ENCODE measurements around the gene SMIM34.
"Not testable (repeated sequence)": the region's sequence is repeated elsewhere in the genome, so short reads cannot be mapped to it uniquely, and the experiment has no call there.

SMIM34 gene

DNA sequence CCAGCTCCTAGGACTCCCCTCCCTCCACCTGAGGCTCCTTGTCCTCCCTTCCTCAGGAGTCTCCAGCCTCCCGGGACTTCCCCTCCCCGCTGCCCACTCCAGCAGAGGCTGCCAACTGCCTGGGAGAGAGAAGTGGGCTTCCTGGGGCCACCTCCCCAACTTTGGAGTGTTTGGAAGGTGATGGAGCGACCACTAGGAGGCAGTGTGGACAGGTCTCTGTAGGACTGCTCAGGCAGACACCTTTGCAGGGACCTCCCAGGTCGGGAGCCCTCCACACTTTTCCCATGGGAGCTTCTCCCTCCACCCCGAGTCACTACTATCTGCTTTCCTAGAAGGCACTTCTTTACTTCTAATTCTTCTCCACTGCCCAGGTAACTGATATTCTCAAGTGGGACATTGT lies 19.0 kb downstream of the SMIM34 start:
- not testable (repeated sequence) for H4K91ac ChIP-seq (ENCODE audit: low read depth, low read length, poor library complexity); H3K18ac ChIP-seq (ENCODE audit: low read length); H2BK12ac ChIP-seq (ENCODE audit: low read length); H3K4me3 ChIP-seq (ENCODE audit: low read length in 2 of 2); H3K9me3 ChIP-seq (replicated peaks in 1 of 2; ENCODE audit: control insufficient read depth in 2 of 2, insufficient read depth in 1 of 2, low read depth in 1 of 2, low read length in 2 of 2); H3K23ac ChIP-seq (ENCODE audit: low read depth, low read length, poor library complexity); H3K14ac ChIP-seq (ENCODE audit: low read length); H4K8ac ChIP-seq (ENCODE audit: low read depth, low read length); H2BK15ac ChIP-seq (ENCODE audit: low read length); H3K9ac ChIP-seq (ENCODE audit: low read depth, low read length, poor library complexity); H2AK5ac ChIP-seq (ENCODE audit: low read depth, low read length); H3K27me3 ChIP-seq (ENCODE audit: control insufficient read depth in 3 of 3, insufficient read depth in 3 of 3, low read depth in 1 of 3, low read length in 3 of 3); H2BK5ac ChIP-seq (ENCODE audit: low read length); H3K4me1 ChIP-seq (ENCODE audit: control insufficient read depth in 2 of 2, insufficient read depth in 1 of 2, low read depth in 1 of 2, low read length in 2 of 2); H3K27ac ChIP-seq (replicated peaks; ENCODE audit: low read length); H3K79me1 ChIP-seq (ENCODE audit: low read depth, low read length); H2BK120ac ChIP-seq (ENCODE audit: low read depth, low read length); H3K36me3 ChIP-seq (replicated peaks in 1 of 2; ENCODE audit: control insufficient read depth in 2 of 2, insufficient read depth in 2 of 2, low read length in 2 of 2); H3K4me2 ChIP-seq (ENCODE audit: insufficient read depth, low read length, poor library complexity, severe bottlenecking); H2AFZ ChIP-seq (ENCODE audit: low read length); DNase-seq (ENCODE audit: low spot score); H3K4ac ChIP-seq (ENCODE audit: low read length)
- no CpG with 5 or more reads among the region's 5 CpGs for WGBS, 2 donors (ENCODE audit: extremely low coverage in 2 of 2, insufficient read length in 2 of 2, insufficient replicate concordance in 1 of 2)

DNA sequence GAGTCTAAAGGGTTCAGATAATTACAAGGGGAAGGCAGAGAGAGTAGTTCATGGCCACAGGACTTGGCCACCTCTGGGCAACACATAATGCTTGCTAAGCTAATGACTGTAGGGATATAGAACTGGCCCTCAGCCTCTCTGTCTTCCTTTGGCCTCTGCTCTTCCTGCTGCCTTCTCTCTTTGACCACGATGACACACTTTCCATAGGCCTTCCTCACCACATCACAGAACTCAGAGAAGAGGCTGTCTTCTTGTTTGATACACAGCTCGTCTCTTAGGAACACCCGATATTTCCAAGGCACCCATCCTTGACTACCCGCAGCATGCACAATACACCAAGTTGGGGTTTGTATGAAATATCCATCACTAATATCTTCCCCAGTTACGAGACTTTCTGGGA lies 23.2 kb downstream of the SMIM34 start:
- not testable (repeated sequence) for H4K91ac ChIP-seq (ENCODE audit: low read depth, low read length, poor library complexity); H3K4me3 ChIP-seq (ENCODE audit: low read length in 2 of 2); H3K9me3 ChIP-seq (replicated peaks in 1 of 2; ENCODE audit: control insufficient read depth in 2 of 2, insufficient read depth in 1 of 2, low read depth in 1 of 2, low read length in 2 of 2); H3K4ac ChIP-seq (ENCODE audit: low read length); H2BK15ac ChIP-seq (ENCODE audit: low read length); H3K23ac ChIP-seq (ENCODE audit: low read depth, low read length, poor library complexity); H2BK5ac ChIP-seq (ENCODE audit: low read length); H2BK12ac ChIP-seq (ENCODE audit: low read length); H3K4me2 ChIP-seq (ENCODE audit: insufficient read depth, low read length, poor library complexity, severe bottlenecking); H3K27me3 ChIP-seq (ENCODE audit: control insufficient read depth in 3 of 3, insufficient read depth in 3 of 3, low read depth in 1 of 3, low read length in 3 of 3); H3K14ac ChIP-seq (ENCODE audit: low read length); H2BK120ac ChIP-seq (ENCODE audit: low read depth, low read length); H2AFZ ChIP-seq (ENCODE audit: low read length); DNase-seq (ENCODE audit: low spot score); H3K27ac ChIP-seq (replicated peaks; ENCODE audit: low read length); H3K4me1 ChIP-seq (ENCODE audit: control insufficient read depth in 2 of 2, insufficient read depth in 1 of 2, low read depth in 1 of 2, low read length in 2 of 2); H3K36me3 ChIP-seq (replicated peaks in 1 of 2; ENCODE audit: control insufficient read depth in 2 of 2, insufficient read depth in 2 of 2, low read length in 2 of 2); H2AK5ac ChIP-seq (ENCODE audit: low read depth, low read length); H3K79me1 ChIP-seq (ENCODE audit: low read depth, low read length); H4K8ac ChIP-seq (ENCODE audit: low read depth, low read length); H3K9ac ChIP-seq (ENCODE audit: low read depth, low read length, poor library complexity); H3K18ac ChIP-seq (ENCODE audit: low read length)
- WGBS, 2 donors (ENCODE audit: extremely low coverage in 2 of 2, insufficient read length in 2 of 2, insufficient replicate concordance in 1 of 2), result no CpG with 5 or more reads among the region's 5 CpGs

GRCh38 chr21:34383724-34384415 lies 39.9 kb downstream of the SMIM34 start:
- H3K27ac ChIP-seq (replicated peaks; ENCODE audit: low read length); H2AK5ac ChIP-seq (ENCODE audit: low read depth, low read length); DNase-seq (ENCODE audit: low spot score); H2AFZ ChIP-seq (ENCODE audit: low read length); H2BK5ac ChIP-seq (ENCODE audit: low read length); H3K36me3 ChIP-seq (replicated peaks in 1 of 2; ENCODE audit: control insufficient read depth in 2 of 2, insufficient read depth in 2 of 2, low read length in 2 of 2); H3K23ac ChIP-seq (ENCODE audit: low read depth, low read length, poor library complexity); H3K4ac ChIP-seq (ENCODE audit: low read length); H3K18ac ChIP-seq (ENCODE audit: low read length); H3K9me3 ChIP-seq (replicated peaks in 1 of 2; ENCODE audit: control insufficient read depth in 2 of 2, insufficient read depth in 1 of 2, low read depth in 1 of 2, low read length in 2 of 2); H3K4me3 ChIP-seq (ENCODE audit: low read length in 2 of 2); H3K79me1 ChIP-seq (ENCODE audit: low read depth, low read length); H2BK120ac ChIP-seq (ENCODE audit: low read depth, low read length); H4K8ac ChIP-seq (ENCODE audit: low read depth, low read length); H3K4me1 ChIP-seq (ENCODE audit: control insufficient read depth in 2 of 2, insufficient read depth in 1 of 2, low read depth in 1 of 2, low read length in 2 of 2); H2BK15ac ChIP-seq (ENCODE audit: low read length); H3K14ac ChIP-seq (ENCODE audit: low read length); H3K4me2 ChIP-seq (ENCODE audit: insufficient read depth, low read length, poor library complexity, severe bottlenecking); H4K91ac ChIP-seq (ENCODE audit: low read depth, low read length, poor library complexity); H2BK12ac ChIP-seq (ENCODE audit: low read length); H3K27me3 ChIP-seq (ENCODE audit: control insufficient read depth in 3 of 3, insufficient read depth in 3 of 3, low read depth in 1 of 3, low read length in 3 of 3); H3K9ac ChIP-seq (ENCODE audit: low read depth, low read length, poor library complexity): not testable (repeated sequence)
- WGBS, 2 donors (ENCODE audit: extremely low coverage in 2 of 2, insufficient read length in 2 of 2, insufficient replicate concordance in 1 of 2), result no CpG with 5 or more reads among the region's 14 CpGs

GRCh38 chr21:34383138-34383537 lies 40.6 kb downstream of the SMIM34 start:
- H2BK12ac ChIP-seq (ENCODE audit: low read length); H3K4me3 ChIP-seq (ENCODE audit: low read length in 2 of 2); H2AFZ ChIP-seq (ENCODE audit: low read length); H2BK15ac ChIP-seq (ENCODE audit: low read length); H3K4ac ChIP-seq (ENCODE audit: low read length); H3K27ac ChIP-seq (replicated peaks; ENCODE audit: low read length); H3K4me1 ChIP-seq (ENCODE audit: control insufficient read depth in 2 of 2, insufficient read depth in 1 of 2, low read depth in 1 of 2, low read length in 2 of 2); DNase-seq (ENCODE audit: low spot score); H3K79me1 ChIP-seq (ENCODE audit: low read depth, low read length); H4K91ac ChIP-seq (ENCODE audit: low read depth, low read length, poor library complexity); H3K14ac ChIP-seq (ENCODE audit: low read length); H3K27me3 ChIP-seq (ENCODE audit: control insufficient read depth in 3 of 3, insufficient read depth in 3 of 3, low read depth in 1 of 3, low read length in 3 of 3); H3K4me2 ChIP-seq (ENCODE audit: insufficient read depth, low read length, poor library complexity, severe bottlenecking); H4K8ac ChIP-seq (ENCODE audit: low read depth, low read length); H3K9ac ChIP-seq (ENCODE audit: low read depth, low read length, poor library complexity); H3K23ac ChIP-seq (ENCODE audit: low read depth, low read length, poor library complexity); H3K36me3 ChIP-seq (replicated peaks in 1 of 2; ENCODE audit: control insufficient read depth in 2 of 2, insufficient read depth in 2 of 2, low read length in 2 of 2); H3K9me3 ChIP-seq (replicated peaks in 1 of 2; ENCODE audit: control insufficient read depth in 2 of 2, insufficient read depth in 1 of 2, low read depth in 1 of 2, low read length in 2 of 2); H2BK5ac ChIP-seq (ENCODE audit: low read length); H3K18ac ChIP-seq (ENCODE audit: low read length); H2AK5ac ChIP-seq (ENCODE audit: low read depth, low read length); H2BK120ac ChIP-seq (ENCODE audit: low read depth, low read length): not testable (repeated sequence)
- no CpG with 5 or more reads among the region's 2 CpGs for WGBS, 2 donors (ENCODE audit: extremely low coverage in 2 of 2, insufficient read length in 2 of 2, insufficient replicate concordance in 1 of 2)

Measured in neuronal stem cell (in vitro differentiated cells).